Ammon's horn (tissue), 1 donor: ENCODE measurements around the gene TMEM260.
"Not testable (repeated sequence)": the region's sequence is repeated elsewhere in the genome, so short reads cannot be mapped to it uniquely, and the experiment has no call there.

Source experiments
- DNase-seq: peaks from one replicate; pipeline ENCODE4 v3.0.0-alpha.2; 2016; ENCODE audit warnings: low spot score

Gene TMEM260

DNA sequence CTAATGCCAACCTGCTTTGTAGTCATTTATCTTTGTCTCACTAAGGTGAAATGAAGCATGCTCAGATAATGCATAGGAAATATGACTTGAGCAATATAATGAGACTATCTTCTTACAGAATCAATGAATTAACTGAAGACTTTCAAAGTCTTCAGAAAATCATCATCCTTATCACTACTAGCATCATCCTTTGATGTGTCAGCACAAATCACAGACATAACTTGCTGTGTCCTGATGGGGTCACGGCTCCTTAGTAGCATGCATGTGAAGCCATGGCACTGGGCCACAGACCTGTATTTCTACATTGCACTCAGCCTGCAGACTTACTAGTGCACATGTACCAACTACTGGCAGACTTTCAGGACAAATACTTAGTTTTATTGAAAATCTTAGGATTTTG is 18.9 kb downstream of the TMEM260 start:
- no peak for DNase-seq

DNA sequence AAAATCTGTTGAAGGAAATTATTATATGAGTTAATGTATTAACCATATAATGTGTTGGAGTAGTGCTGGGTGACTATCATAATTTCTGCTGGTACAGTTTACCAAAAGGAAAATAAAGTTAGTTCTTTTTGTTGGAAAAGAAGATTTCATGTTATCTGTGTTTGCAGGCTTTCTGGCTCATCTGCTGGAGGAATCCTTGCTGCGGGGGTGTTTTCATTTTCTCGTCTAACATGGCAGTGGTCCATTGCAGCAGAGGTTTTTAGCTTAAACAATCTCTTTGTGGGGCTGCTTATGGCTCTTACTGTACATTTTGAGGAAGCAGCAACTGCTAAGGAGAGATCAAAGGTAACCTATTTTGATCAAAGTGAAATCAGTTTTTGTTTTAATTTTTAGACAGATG is 24.1 kb downstream of the TMEM260 start:
- no peak for DNase-seq

DNA sequence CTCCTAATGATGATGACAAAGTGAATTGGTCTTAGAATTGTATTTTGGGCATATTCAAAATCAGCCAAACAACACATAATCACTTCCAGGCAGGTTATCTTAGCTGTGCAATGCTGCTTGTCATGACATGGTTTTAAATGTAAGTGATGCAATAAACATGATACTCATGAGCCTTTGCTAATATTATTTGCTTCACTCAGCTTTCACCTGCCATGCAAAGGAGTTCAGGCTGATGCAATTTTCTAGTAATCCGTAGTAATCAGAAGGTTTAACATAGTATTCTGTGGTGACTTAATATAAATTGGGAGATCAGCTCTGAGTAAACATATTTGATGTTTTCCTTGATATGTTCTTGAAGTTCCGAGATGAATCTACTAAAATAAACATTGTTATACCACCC is 29.1 kb downstream of the TMEM260 start:
- no peak for DNase-seq

DNA sequence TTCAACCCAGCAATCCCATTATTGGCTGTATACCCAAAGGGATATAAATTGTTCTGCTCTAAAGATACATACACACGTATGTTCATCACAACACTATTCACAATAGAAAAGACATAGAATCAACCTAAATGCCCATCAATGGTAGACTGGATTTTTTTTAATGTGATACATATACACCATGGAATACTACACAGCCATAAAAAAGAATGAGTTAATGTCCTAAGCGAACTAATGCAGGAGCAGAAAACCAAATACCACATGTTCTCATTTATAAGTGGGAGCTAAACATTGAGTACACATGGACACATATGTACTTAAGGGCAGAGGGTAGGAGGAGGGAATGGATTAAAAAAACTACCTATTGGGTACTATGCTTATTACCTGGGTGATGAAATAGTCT is 32.1 kb downstream of the TMEM260 start:
- DNase-seq = not testable (repeated sequence)

GRCh38 chr14:56617084-56617483 is 37.5 kb downstream of the TMEM260 start:
- DNase-seq = no peak

- DNase-seq = no peak
Observed at GRCh38 chr14:56630707-56631106, 51.1 kb downstream of the TMEM260 start.

DNA sequence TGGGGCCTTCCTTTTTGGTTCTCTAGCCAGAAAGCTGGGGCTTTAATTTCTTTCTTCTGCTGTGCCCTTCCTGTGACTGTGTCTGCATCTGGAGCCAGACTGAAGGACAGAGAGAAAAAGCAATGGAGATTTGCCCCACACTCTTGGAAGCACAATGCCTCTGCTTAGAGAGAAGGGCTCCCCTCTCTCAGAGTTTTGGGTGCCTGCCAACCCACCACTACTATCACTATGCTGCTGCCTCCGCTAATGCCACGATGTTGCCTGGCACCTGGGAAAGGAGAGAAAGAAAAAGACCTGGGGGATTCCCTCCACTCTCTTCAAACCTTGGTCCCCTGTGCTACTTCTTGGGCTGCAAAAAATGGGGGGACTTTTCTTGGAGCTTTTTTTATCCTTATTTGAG is 52.6 kb downstream of the TMEM260 start:
- DNase-seq = no peak

GRCh38 chr14:56633544-56633943 is 53.9 kb downstream of the TMEM260 start:
- DNase-seq = no peak

GRCh38 chr14:56635041-56635440 is 55.4 kb downstream of the TMEM260 start:
- DNase-seq = no peak

- no peak for DNase-seq
Observed at GRCh38 chr14:56647493-56647892, 67.9 kb downstream of the TMEM260 start.

DNA sequence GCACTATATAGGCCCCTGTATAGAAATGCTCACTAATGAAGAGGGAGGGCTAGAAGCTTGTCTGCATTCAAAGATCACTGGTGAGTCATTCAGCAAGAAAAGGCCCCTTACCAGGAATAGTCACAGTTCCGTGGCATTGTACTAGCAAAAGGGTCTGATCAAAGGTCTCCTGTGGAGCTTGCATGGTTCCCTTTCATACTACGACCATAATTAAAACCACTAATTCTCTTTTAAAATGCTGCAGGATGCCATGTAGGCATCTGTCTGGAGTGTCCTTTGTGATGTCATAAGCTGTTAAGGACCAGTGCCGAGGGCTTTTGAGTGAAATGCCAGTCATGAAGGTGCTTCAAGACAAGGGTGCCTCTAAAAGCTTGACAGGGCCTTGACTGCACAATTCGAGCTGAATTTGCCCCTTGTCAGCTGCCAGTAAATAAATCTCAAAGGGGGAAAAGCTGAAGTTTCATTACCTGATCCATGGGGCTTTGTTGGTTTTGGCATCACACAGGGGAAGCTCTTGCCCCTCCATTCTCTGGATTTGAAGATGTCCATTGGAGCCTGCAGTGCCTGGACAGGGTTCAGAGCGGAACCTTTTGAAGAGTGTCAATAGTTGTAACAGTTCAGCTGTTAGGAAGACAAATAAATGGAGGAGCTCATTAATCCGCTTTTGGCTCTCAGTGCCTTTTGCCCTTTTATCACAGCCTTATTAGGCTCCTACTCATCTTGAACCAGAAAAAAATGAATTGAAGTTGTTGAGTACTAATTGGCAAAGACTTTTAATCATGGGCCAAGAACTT is 69.1 kb downstream of the TMEM260 start:
- no peak for DNase-seq

- no peak for DNase-seq
Observed at GRCh38 chr14:56649382-56649781, 69.8 kb downstream of the TMEM260 start.

DNA sequence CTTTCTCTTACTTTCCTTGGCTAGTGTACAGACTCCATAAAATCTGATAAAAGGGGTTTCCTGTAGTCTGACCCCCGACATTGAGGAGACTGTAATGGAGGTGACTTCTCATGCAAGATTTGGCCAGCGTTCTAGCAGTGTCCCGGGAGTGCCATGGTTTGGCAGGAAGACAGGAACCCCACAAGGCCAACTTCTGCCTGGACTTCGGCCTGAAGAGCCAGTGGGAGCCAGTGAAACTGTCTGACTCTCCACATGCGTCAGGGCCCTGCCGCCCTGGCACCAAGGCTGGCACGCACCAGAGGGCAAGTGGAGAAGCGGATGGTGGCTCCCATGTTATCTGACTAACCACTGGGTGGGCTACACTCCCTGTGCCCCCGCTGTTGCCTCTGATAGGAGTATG is 70.5 kb downstream of the TMEM260 start:
- DNase-seq = peak; percentile 13

DNA sequence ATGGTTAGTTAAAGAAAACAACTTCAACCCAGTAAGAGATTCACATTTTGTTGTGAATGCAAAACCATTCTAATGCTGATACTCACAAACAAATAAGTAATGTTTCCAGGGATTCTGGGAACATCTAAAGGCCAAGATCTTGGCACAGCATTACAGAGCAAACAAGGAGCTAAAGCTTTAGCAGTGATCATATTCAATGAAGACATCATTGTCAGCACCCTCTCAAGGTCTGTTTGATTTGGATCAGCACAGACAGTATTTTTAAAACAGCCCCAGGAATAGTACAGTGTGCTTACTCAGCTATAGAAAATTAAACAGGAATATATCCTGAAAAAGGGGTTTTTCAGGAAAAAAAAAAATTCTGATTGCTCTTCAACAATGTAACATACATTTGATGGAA is 71.4 kb downstream of the TMEM260 start:
- DNase-seq = no peak

- no peak for DNase-seq
Observed at GRCh38 chr14:56657604-56658003, 78.0 kb downstream of the TMEM260 start.

DNA sequence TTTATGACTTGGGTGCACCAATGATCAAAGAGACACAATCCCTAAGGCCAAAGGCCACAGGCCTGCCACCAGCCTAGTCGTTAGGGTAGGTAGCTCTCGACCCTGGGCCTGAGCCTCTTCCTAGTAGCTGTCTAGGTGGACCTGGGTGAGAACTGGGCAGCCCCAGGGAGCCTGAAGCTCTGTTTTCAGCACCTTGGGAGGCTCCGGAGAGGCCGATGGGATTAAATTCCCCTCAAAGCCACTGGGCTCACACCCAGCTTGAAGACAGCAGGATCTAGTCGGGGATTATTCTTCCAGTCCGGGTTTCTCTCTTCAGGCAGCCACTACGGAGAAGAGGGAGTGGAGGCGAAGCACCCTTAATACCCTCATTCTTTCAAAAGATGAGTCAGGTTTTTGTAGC is 79.8 kb downstream of the TMEM260 start:
- DNase-seq = no peak

- DNase-seq = peak; percentile 65
Observed at GRCh38 chr14:56659964-56660551, 80.5 kb downstream of the TMEM260 start.

DNA sequence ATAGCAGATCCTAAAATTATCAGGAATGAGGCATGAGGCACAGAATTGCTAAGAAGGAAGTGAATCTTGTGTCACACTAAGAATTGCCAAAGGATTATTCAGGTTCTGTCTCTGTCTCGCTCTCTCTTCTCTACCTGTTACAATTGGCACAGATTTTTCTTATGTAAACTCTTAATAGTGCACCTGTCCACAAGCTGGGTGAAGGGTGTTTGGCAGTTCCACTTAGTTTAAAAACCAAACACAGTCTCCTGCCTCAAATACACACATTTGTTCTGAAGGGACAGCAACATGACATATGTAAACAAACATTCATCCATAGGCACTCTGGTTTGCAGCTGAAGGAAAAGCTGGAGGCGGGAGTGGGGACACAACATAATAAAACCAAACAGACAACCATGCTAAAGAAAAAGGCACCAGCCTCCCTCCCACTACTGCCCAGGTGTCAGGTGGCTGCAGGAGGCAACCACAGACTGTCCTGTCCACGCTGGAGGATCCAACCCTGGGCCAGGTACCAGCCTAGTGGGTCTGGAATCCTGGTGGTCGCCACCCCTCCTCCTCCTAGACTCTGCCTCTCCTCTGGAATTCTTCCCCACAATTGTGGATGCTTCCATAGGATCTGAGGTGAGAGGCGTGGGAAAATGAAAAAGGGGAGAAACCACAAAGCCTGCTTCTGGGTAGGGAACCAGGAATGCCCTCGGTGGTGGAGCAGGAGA is 81.2 kb downstream of the TMEM260 start:
- no peak for DNase-seq

DNA sequence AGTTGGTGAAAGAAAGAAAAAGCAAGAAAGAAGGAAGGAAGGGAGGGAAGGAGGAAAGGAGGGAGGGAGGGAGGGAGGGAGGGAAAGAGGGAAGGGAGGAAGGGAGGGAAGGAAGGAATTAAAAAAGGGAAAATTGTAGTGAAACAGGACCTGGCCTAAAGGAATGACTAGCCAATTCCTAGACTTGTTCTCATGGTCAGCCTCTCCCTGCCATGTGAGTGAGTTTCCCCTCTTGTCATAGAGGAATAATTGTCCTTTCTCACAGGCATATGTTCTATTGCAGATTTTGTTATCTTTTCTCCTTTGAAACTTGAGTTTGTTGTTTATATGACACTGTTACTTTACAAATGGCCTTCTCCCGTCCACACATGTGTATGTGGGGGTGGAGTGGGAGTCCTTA is 81.9 kb downstream of the TMEM260 start:
- DNase-seq = no peak

DNA sequence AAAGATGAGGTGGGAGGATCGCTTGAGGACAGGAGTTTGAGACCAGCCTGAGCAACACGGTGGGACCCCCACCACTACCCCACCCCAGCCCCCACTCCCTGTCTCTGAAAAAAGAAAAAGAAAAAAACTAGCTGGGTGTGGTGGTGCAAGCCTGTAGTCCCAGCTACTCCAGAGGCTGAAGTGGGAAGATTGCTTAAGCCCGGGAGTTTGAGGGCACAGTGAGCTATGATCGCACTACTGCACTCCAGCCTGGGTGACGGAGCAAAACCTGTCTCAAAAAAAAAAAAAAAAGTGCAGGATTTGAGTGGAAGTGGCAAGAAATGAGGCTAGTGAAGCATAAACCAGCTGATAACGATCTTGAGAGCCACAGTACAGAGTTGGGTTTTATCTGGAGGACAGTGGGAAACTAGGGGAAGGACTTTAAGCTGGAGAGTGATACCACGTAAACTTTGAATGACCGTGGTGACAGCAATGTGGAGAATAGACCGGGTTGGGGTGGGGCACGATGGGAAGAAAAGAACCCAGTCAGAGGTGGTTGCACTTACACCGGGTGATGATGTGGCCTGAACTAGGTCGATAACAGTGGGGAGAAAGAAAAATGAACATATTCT is 85.3 kb downstream of the TMEM260 start:
- no peak for DNase-seq

DNA sequence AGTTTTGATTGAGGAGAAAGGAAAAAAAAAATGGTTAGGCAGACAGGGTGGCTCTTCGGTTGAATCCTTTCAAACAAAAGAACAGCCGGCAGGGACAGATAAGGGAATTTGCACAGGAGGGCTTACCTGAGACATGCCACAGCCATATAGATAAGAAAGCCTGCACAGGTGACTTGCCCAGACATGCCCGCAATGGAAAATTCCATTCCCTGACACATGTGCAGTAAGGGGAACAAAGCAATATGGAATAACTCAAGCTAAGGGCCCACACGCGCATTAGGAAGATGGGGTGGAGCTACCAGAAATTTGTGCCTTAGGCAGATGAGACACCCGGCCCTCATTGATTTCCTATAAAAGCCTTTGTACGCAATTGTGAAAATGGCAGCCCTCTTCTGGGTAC is 86.7 kb downstream of the TMEM260 start:
- DNase-seq = no peak

- no peak for DNase-seq
Observed at GRCh38 chr14:56666716-56667115, 87.1 kb downstream of the TMEM260 start.

DNA sequence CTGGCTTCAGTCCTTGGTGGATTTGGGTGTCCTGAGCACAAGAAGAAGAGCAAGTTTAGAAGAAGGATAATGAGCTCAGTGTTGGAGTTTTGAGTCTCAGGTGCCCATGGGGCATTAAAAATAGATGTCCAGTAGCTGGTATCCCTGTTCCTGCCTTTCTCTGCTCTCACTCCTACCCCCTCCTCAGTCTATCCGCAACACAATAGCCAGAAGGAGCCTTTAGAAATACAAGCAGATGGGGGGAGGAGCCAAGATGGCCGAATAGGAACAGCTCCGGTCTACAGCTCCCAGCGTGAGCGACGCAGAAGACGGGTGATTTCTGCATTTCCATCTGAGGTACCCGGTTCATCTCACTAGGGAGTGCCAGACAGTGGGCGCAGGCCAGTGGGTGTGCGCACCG is 87.7 kb downstream of the TMEM260 start:
- not testable (repeated sequence) for DNase-seq
